ENCODE data around the gene EMSY.

Gene EMSY

DNA sequence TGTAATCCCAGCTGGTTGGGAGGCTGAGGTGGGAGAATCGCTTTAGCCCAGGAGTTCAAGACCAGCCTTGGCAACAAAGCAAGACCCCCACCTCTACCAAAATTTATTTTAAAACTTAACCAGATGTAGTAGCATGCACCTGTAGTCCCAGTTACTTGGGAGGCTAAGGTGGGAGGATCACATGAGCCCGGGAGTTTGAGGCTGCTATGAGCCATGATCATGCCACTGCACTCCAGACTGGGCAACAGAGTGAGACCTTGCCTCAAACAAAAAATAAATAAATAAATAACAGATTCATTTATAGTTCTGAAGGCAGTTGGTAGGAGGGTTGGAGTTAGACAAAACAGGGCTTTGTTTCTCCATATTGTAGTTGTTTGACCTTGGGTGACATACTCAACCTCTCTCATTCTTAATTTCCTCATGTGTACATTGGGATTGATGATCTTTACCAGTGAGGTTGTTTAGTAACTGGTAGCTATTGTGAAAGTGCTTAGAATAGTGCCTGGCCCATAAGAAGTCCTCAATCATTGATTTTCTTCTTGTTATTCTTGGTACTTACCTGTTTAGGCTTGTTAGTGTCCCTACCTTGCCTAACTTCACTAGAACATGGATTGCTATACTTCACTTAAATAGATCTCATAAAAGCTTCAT is 79.1 kb downstream of the EMSY start:
- no peak for DNase-seq

GRCh38 chr11:76524461-76524860 is 79.6 kb downstream of the EMSY start:
- DNase-seq = no peak

GRCh38 chr11:76524919-76525318 is 80.1 kb downstream of the EMSY start:
- no peak for DNase-seq

DNA sequence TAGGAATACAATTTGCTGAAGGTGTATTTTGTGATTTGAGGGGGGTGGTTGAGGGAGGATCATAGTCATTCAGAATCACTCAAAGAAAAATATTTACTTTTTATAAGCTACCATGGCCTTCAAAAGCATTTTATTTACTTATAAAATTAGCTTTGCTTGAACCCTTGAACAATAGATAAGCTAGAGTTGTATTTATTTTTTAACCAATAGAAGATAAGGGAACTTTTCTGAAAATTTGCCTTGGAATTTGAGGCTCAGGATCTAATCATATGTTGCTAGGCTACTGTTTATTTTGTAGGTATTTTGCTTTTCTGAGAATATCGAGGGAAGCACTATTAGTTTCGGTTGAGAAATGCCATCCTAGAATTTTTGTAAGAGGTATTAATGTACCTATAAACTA is 82.1 kb downstream of the EMSY start:
- DNase-seq = no peak

DNA sequence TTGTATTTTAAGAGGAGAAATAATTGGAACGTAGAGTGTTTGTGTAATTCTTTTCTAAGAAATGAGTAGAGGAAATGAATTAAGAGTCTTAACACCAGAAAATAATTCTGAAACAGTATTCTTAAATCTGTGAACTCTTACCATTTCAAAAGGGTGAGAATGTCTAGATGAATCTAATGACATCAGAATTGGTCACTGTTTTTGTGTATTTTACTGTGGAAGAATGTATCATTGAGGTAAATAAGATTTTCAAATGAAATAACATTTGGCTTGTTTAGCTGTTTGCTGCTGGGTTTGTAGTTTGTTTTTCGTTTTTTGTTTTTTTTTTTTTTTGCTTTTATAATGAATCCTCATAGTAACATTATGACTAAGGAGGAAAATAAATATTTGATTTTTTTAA is 97.6 kb downstream of the EMSY start:
- no peak for DNase-seq

GRCh38 chr11:76543006-76543703 is 98.3 kb downstream of the EMSY start:
- no peak for DNase-seq

GRCh38 chr11:76550781-76551180 is 106.0 kb downstream of the EMSY start:
- DNase-seq = no peak

DNA sequence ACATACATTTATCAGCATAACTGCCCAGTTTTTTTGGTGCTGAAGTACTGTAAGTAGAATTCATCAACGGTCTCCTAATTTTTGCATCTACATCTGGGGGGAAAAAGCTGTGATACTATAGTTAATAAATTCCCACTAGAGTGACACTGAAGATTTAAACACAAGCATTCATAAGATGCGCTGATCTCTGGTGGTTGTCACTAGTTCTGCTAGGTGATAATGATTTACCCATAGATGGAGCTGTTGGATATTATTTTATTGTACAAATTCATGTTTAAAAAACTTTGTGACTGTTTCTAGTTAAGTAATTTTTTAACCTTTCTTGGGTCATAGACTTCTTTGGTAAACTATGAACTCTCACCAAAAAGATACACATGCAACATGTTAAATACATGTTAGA is 106.6 kb downstream of the EMSY start:
- DNase-seq = no peak

DNA sequence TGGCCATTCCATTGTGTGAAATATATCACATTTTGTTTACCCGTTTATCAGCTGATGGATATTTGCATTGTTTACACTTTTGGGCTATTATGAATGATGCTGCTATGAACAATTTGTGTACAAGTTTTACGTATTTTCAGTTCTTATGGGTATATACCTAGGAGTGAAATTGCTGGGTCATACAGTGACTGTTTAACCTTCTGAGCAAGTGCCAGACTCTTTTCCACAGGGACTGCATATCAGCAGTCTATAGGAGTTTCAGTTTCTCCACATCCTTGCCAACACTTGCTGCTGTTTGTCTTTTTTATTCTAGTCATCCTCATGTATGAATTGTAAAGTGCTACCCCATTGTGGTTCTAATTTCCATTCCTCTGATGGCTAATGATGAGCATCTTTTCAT is 108.2 kb downstream of the EMSY start:
- no peak for DNase-seq

- DNase-seq = no peak
Observed at GRCh38 chr11:76553554-76554476, 109.0 kb downstream of the EMSY start.

DNA sequence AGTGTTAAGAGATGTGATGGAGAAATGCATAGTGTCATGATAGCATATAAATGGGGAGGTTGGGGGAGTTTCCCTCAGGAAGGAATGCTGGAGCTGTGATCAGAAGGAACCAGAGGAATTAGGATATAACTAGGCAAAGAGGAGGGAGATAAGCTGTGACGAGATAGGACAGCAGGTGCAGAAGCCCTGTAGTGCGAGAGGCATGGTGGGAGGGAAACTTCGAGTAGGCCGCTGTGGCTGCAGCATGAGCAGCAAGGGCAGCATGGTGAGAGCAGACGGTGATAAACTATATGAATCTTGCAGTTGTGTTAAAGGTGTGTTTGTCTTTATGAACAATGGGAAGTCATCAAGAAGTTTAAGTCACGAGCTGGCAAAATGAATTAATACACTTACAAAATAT is 109.9 kb downstream of the EMSY start:
- DNase-seq = no peak

DNA sequence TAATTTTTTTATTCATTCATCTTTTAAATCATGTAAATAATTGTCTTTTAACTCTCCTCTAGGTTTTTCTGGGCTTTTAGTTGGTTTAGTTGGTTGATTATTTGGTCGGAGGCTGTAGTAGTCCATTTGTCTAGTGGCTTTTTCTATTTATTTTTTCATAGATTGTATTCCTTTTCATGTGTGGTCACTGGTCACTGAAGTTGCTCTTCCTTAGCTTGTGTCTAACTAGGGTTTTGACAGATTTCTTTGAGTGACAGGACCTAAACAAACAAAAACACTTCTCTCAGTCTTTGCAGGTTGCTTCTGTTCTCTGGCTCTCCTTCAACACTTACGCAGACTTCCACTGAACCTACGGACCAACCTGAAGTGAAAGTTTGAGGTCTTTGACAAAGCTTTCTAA is 112.6 kb downstream of the EMSY start:
- DNase-seq = no peak

- no peak for DNase-seq
Observed at GRCh38 chr11:76558473-76558872, 113.7 kb downstream of the EMSY start.

GRCh38 chr11:76558891-76559290 is 114.1 kb downstream of the EMSY start:
- no peak for DNase-seq

DNA sequence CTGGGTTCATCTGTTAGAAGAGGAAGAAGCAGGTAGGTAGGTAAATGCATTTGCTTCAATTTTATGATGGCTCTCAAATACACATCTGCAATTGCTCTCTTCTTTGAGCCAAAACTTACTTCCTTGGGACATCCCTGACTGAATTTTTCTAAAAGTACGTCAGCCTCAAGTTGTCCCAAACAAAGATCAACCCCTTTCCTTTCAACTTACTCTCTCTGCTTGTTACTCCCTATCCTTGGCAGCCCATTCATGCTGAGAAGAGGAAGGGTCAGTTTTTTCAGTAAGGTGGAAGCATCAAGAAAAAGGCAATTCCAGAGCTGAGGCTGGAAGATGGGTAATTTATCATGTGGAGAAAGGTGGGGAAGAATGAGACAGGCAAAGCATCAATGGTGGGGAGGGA is 114.5 kb downstream of the EMSY start:
- DNase-seq = no peak

GRCh38 chr11:76560219-76560618 is 115.4 kb downstream of the EMSY start:
- DNase-seq = no peak

DNA sequence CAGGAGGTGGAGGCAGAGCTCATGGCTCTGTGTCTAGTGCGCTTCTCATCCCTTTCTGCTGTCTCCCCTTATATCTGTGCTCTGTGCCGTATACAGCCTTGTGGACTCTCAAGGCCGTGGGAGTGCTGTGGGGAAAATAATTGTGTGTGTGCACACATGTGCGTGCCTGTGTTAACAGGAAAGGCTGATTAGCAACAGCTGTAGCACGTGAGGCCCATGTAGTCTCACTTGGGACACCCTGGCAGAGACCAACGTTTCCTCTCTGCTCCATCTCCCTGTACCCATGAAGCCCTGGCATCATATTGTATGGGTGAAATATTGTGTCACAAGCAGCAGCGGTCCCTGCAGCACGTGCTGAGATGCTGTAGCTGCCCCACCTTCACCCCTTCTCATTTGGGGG is 116.4 kb downstream of the EMSY start:
- no peak for DNase-seq

- DNase-seq = no peak
Observed at GRCh38 chr11:76562541-76562940, 117.7 kb downstream of the EMSY start.

GRCh38 chr11:76564364-76564763 is 119.5 kb downstream of the EMSY start:
- no peak for DNase-seq

DNA sequence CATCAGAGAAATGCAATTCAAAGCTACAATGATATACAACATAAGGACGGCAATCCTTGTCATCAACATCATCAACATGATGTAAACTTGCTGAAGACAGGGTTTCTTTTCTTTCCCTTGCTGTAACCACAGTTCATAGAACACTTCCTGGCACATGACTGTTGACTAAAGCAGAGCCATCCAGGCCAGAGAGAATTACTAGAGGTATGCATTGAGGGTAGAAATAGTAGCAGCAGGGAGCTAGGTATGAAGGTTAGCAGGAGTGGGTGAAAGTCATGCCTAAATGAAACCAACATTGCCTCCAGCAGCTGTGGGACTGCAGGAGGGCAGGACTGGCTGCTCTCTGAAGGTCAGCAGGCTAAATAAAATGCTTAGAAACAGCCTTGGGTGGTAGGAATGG is 122.0 kb downstream of the EMSY start:
- DNase-seq = no peak

GRCh38 chr11:76567261-76567660 is 122.4 kb downstream of the EMSY start:
- no peak for DNase-seq

- no peak for DNase-seq
Observed at GRCh38 chr11:76568139-76568538, 123.3 kb downstream of the EMSY start.

- DNase-seq = no peak
Observed at GRCh38 chr11:76568621-76569020, 123.8 kb downstream of the EMSY start.

Measured in activated naive CD4-positive, alpha-beta T cell (primary cell).